Rectal smooth muscle tissue (tissue), 1 donor: ENCODE measurements around the gene ARHGAP8.

Experiments
- H3K27ac ChIP-seq: one replicate; pipeline ENCODE4 v1.7.0; 2013; ENCODE audit warnings: low read depth, low read length, inconsistent platforms
- H3K27me3 ChIP-seq: one replicate; pipeline ENCODE4 v1.7.0; 2013; ENCODE audit warnings: low read length; ENCODE audit not compliant: control insufficient read depth, insufficient read depth
- H3K36me3 ChIP-seq: one replicate; pipeline ENCODE4 v1.7.0; 2013; ENCODE audit warnings: low read length; ENCODE audit not compliant: control insufficient read depth, insufficient read depth
- H3K4me1 ChIP-seq: one replicate; pipeline ENCODE4 v1.7.0; 2013; ENCODE audit warnings: low read length; ENCODE audit not compliant: control insufficient read depth, insufficient read depth
- H3K4me3 ChIP-seq: one replicate; pipeline ENCODE4 v1.7.0; 2013; ENCODE audit warnings: low read length
- H3K9ac ChIP-seq: one replicate; pipeline ENCODE4 v1.7.0; 2013; ENCODE audit warnings: low read length

ARHGAP8 gene

DNA sequence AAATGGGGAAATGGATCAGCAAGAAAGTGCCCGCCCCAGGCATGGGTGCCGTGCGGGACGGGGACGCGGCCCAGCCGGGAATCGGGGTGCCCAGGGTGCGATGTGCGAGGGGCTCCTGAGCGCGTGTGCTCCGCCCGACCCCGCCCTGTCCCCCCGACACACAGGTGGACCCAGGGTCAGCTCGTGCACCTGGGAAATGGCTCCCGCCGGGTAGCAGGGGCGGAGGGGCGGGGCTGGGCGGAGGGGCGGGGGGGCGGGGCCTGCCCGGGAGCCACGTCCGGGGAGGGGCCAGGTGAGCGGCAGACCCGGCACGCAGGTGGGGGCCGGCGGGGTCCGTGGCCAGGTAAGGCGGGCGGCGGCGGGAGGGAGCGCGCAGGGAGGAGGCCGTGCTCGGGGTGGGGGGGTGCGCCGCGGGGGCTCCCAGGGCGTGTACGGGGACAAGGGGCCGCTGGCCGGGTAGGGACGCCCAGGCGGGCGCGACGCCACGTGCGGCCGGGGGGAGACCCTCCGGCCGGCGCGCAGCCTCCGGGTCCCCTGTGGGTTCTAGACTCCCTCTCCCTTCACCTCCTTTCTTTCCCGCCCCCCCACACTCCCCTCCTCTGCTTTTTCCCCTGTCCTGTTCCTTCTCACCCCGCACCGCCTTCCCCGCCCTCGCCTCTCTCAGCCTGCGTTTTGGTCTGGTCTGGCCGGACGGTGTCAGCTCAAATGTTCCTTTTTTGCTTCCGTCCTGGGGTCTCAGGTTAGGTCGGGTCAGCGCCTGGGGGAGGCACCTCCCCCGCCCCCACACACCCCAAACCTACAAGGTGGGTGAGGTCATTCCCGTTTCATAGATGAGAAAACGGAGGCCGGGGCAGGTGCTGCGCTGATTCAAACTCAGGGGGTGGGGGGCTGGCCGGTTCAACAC is at the start of gene ARHGAP8:
Gene ARHGAP8 (plus strand): TSS at position 291 of the 904 bp plus-strand sequence. CDS start 33,953 bp downstream, outside the sequence.
- H3K36me3 ChIP-seq = no peaks in the 10 kb centered on the region
- no peak within 1 kb of the TSS for H3K9ac ChIP-seq
- H3K27me3 ChIP-seq = peaks cover 10% of the 10 kb centered on the region
- no peak within 1 kb of the TSS for H3K27ac ChIP-seq
- peak within 1 kb of the TSS; percentile 48 for H3K4me3 ChIP-seq
- no peaks in the 10 kb centered on the region for H3K4me1 ChIP-seq

GRCh38 chr22:44703255-44703870 is 49.0 kb upstream of the ARHGAP8 start:
- Histone ChIP-seq H3K27me3 (peaks cover 5% of the 10 kb centered on the region), H3K36me3 (no peaks in the 10 kb centered on the region), H3K27ac (no peak overlapping the region), H3K9ac (peak overlapping the region; percentile 30), H3K4me3 (peak overlapping the region; percentile 65), H3K4me1 (no peaks in the 10 kb centered on the region)

DNA sequence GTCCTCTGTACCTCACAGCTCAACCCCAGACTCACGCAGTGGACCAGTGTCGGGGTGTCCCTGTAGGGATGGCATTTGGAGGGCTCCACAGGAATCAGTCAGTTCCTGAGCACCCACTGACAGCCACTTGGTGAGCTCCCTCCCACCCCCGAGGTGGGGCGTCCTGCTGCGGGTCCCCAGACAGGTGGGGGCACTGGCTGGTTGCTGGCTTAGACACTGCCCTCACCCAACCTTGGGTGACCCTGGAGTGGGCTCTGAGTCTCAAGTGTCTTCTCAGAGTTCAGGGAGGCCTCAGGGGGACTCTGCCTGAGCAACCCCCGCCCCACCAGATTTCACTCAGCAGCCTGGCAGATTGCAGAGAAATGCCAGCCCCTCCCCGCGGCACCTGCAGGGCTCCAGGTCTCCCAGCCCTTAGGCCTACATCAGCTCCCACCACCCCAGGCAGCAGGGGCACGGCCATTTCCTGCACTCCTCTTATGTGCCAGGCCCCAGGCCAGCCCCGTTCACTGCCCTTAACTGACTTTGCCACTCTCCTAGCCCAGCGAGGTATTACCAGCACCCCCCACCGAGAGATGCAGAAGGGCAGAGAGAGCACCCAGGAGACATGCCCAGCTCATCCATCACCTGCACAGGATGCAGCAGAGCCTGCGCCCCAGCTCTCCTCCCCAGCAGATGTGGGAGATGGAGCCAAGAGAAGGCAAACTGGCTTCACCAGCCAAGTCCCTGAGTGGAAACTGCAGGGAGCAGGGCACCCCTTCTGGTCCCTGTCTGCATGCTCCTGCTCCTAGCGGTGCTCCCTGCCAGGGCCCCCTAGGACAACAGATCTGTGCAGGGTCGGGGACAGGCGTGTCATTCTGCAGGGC is 48.0 kb upstream of the ARHGAP8 start:
- no peak overlapping the region for H3K4me3 ChIP-seq
- no peak overlapping the region for H3K9ac ChIP-seq
- no peaks in the 10 kb centered on the region for H3K36me3 ChIP-seq
- H3K4me1 ChIP-seq = no peaks in the 10 kb centered on the region
- H3K27ac ChIP-seq = no peak overlapping the region
- H3K27me3 ChIP-seq = peaks cover 5% of the 10 kb centered on the region

GRCh38 chr22:44705022-44705297 is 47.4 kb upstream of the ARHGAP8 start:
- H3K9ac ChIP-seq = no peak overlapping the region
- H3K36me3 ChIP-seq = no peaks in the 10 kb centered on the region
- H3K27ac ChIP-seq = no peak overlapping the region
- H3K4me3 ChIP-seq = no peak overlapping the region
- no peaks in the 10 kb centered on the region for H3K4me1 ChIP-seq
- peaks cover 5% of the 10 kb centered on the region for H3K27me3 ChIP-seq

DNA sequence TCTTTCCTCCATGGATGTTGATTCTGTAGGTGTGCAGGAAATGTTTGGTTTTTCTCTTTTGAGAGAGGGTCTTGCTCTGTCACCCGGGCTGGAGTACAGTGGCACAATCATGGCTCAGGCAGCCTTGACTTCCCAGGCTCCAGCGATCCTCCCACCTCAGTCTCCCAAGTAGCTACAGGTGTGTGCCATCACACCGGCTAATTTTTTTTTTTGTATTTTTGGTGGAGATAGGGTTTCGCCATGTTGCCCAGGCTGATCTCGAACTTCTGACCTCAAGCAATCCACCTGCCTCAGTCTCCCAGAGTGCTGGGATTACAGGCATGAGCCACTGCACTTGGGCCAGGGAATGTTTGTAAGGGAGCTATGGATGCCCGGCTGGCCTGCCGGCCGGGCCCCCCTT is 45.9 kb upstream of the ARHGAP8 start:
- H3K4me1 ChIP-seq = no peaks in the 10 kb centered on the region
- H3K27me3 ChIP-seq = peaks cover 5% of the 10 kb centered on the region
- no peaks in the 10 kb centered on the region for H3K36me3 ChIP-seq
- no peak overlapping the region for H3K4me3 ChIP-seq
- no peak overlapping the region for H3K9ac ChIP-seq
- no peak overlapping the region for H3K27ac ChIP-seq

GRCh38 chr22:44707178-44707577 is 45.2 kb upstream of the ARHGAP8 start:
- H3K9ac ChIP-seq = no peak overlapping the region
- H3K4me1 ChIP-seq = no peaks in the 10 kb centered on the region
- H3K36me3 ChIP-seq = no peaks in the 10 kb centered on the region
- no peak overlapping the region for H3K27ac ChIP-seq
- H3K4me3 ChIP-seq = no peak overlapping the region
- peaks cover 5% of the 10 kb centered on the region for H3K27me3 ChIP-seq

GRCh38 chr22:44707752-44708151 is 44.6 kb upstream of the ARHGAP8 start:
- no peaks in the 10 kb centered on the region for H3K36me3 ChIP-seq
- no peak overlapping the region for H3K4me3 ChIP-seq
- H3K9ac ChIP-seq = no peak overlapping the region
- H3K4me1 ChIP-seq = no peaks in the 10 kb centered on the region
- peaks cover 5% of the 10 kb centered on the region for H3K27me3 ChIP-seq
- H3K27ac ChIP-seq = no peak overlapping the region

DNA sequence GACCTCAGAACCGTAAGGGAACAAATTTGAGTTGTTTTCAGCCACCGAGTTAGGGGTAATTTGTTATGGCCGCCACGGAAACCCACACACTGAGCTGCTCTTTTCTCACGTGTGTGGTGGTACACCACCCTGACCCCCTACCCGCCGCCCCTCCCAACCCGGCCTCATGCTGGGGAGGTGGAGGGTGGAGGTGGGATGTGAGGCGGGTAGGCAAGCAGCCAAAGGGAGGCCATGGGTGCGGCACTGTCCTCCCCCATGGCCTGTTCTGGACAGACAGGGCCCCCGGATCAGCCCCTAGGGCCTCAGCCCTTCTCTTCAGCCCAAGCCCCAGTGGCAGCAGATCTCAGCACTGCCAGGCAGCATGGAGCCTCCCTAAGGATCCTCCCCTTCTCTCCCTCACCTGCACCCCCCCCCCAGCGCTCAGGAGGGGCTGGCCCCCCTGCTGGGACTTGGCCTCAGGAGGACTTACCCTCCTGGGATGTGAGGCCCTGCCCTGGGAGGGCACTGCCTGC is 42.4 kb upstream of the ARHGAP8 start:
- H3K27ac ChIP-seq = no peak overlapping the region

GRCh38 chr22:44710474-44711240 is 41.7 kb upstream of the ARHGAP8 start:
- no peak overlapping the region for H3K4me3 ChIP-seq
- no peaks in the 10 kb centered on the region for H3K4me1 ChIP-seq
- H3K36me3 ChIP-seq = no peaks in the 10 kb centered on the region
- H3K9ac ChIP-seq = no peak overlapping the region
- no peak overlapping the region for H3K27ac ChIP-seq
- H3K27me3 ChIP-seq = no peaks in the 10 kb centered on the region

More for the DNA sequence above, 42.4 kb upstream of the ARHGAP8 start:
- no peaks in the 10 kb centered on the region for H3K36me3 ChIP-seq
- no peaks in the 10 kb centered on the region for H3K27me3 ChIP-seq
- H3K4me1 ChIP-seq = no peaks in the 10 kb centered on the region
- no peak overlapping the region for H3K4me3 ChIP-seq
- no peak overlapping the region for H3K9ac ChIP-seq

DNA sequence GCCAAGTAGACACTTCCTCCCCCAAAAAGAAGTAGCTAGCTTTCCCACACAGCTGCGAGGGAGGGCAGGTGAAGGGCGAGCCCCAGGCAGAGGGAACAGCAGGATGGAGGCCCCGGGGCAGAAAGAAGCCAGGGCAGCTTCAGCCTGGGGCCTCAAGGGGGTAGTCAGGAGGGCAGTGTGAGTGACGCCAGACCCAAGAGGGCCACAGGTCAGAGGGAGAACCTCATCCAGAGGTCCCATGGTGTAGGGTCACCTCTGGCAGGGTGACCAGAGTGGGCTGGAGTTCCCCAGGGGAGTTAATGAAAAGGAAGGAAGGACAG is 41.2 kb upstream of the ARHGAP8 start:
- no peaks in the 10 kb centered on the region for H3K4me1 ChIP-seq
- H3K27ac ChIP-seq = no peak overlapping the region
- no peak overlapping the region for H3K4me3 ChIP-seq
- no peak overlapping the region for H3K9ac ChIP-seq
- H3K36me3 ChIP-seq = no peaks in the 10 kb centered on the region
- H3K27me3 ChIP-seq = no peaks in the 10 kb centered on the region

DNA sequence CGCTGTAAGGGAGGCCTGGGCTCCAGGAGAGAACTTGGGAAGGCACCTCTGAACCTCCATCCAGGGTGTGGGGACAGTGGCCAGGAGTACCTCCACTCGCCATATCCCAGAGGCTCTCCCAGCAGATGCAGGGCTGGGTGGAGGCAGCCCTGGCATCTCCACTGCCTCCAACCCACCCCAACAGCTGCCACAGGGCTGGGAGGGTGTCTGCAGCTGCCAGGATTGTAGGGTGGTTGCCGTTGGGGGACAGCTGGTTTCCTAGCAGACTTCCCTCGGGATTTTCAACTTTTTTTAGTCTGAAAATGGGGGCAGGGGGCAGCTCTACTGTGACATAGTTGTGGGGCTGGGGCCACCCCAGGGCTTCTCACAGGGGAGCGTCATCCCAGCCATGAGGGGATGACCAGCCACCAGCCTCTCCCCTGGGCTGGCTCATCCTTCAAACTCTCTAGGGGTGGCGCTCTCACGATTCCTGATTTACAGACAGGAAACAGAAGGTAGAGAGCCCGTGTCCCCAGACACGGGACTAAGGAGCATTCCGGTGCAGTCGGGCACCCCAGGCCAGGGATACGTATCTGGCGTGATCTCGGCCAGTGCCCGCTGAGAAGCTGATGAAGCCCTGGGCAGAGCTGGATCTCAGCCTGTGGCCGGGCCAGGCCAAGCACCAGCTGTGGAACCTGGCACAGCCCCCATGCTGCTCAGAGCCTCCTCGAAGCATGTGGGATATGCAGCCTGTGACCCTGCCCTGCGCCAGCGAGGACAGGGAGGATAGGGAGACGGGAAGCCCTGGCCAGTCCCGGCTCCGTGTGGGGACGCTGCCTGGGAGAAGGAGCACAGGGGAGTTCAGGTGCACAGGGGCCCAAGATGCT is 40.5 kb upstream of the ARHGAP8 start:
- Histone ChIP-seq H3K27me3 (no peaks in the 10 kb centered on the region), H3K36me3 (no peaks in the 10 kb centered on the region), H3K4me1 (no peaks in the 10 kb centered on the region), H3K4me3 (no peak overlapping the region), H3K9ac (no peak overlapping the region), H3K27ac (no peak overlapping the region)
